ENCODE data around the gene FAM13A. TPM values are rescaled to one million over a fixed set of nuclear protein-coding genes. Genes with fewer than 3 reads are reported as not detected.

FAM13A gene
- total and polyA plus RNA-seq, 10 of the 15 experiments (the other 5 are each of a cell fraction or from before 2014, with no cell fraction given) = 0.05 to 1.8 (median 0.27) TPM; not detected in 1

- no peak for FAIRE-seq
- CTCF ChIA-PET = interaction anchor here (1.5 to 2.7 kb wide), 2 partner anchors 8 to 10 kb away, joined by 5 to 10 read pairs; no protein-coding TSS in a partner anchor
- in situ Hi-C loops (cut with MboI) = no loop called here
Measured at GRCh38 chr4:88780389-88780788, 276.6 kb downstream of the FAM13A start.

More at GRCh38 chr4:88780389-88780788, 276.6 kb downstream of the FAM13A start:
- Histone ChIP-seq H3K9ac (ENCODE audit: control insufficient read depth, insufficient read depth, low read length) (no peak overlapping the region), H3K4me3 (no peak overlapping the region), H3K9me3 (replicated peaks; ENCODE audit: control insufficient read depth, insufficient read depth, low read length) (no peaks in the 10 kb centered on the region), H3K79me2 (ENCODE audit: control insufficient read depth, insufficient read depth, low read length) (no peaks in the 10 kb centered on the region), H4K20me1 (ENCODE audit: control insufficient read depth, insufficient read depth) (no peaks in the 10 kb centered on the region), H3K4me2 (ENCODE audit: control insufficient read depth, insufficient read depth) (no peak overlapping the region), H3K27ac (ENCODE audit: control insufficient read depth, insufficient read depth) (no peak overlapping the region), H3K36me3 (ENCODE audit: control insufficient read depth in 2 of 2, insufficient read depth in 2 of 2, low read length in 1 of 2) (no peaks in the 10 kb centered on the region), H3K27me3 (replicated peaks in 1 of 2; ENCODE audit: control insufficient read depth in 2 of 2, insufficient read depth in 2 of 2, low read length in 1 of 2) (peaks cover 0 to 2% of the 10 kb centered on the region in 2 experiments; a peak in 1 of 4 replicates), H2AFZ (ENCODE audit: control insufficient read depth, low read depth, low read length) (no peak overlapping the region), H3K4me1 (ENCODE audit: control insufficient read depth, insufficient read depth, low read length) (no peaks in the 10 kb centered on the region)
- no peak for TF ChIP-seq BACH1 (IDR thresholded peaks at IDR 0.05; ENCODE audit: borderline replicate concordance)
- TF ChIP-seq HDAC6 (IDR thresholded peaks at IDR 0.05; ENCODE audit: unreplicated experiment) = no peak
- TF ChIP-seq LARP7 (IDR thresholded peaks at IDR 0.05) = no peak
- no peak for TF ChIP-seq BCL3 (IDR thresholded peaks at IDR 0.05; ENCODE audit: borderline replicate concordance, insufficient read depth, low read depth, low read length, poor library complexity, severe bottlenecking)
- TF ChIP-seq FOXM1 (IDR thresholded peaks at IDR 0.05; ENCODE audit: low read depth, low read length) = no peak
- no peak for TF ChIP-seq GABPA (IDR thresholded peaks at IDR 0.05; ENCODE audit: low read depth)
- no peak for TF ChIP-seq CHD2 (IDR thresholded peaks at IDR 0.05; ENCODE audit: borderline replicate concordance, low read depth, low read length)
- no peak for TF ChIP-seq EGR1 (IDR thresholded peaks at IDR 0.05; ENCODE audit: borderline replicate concordance in 1 of 2, low read depth in 2 of 2, low read length in 2 of 2)
- no peak for TF ChIP-seq SP1 (IDR thresholded peaks at IDR 0.05; ENCODE audit: low read depth, low read length)
- ChIA-PET SMC1A (ENCODE audit: uncharacterized antibody, unreplicated experiment) (interaction anchor here (1.6 kb wide), 1 partner anchor 10 kb away, joined by 6 read pairs; no protein-coding TSS in a partner anchor), POLR2A (no interaction called here), RAD21 (ENCODE audit: unreplicated experiment) (no interaction called here)
- ATAC-seq (no peak), DNase-seq (ENCODE audit: low read depth, low spot score) (no peak)
- 35% methylated on average over 1 of the region's 1 CpG for WGBS (ENCODE audit: insufficient coverage, insufficient replicate concordance, low lambda C conversion rate, missing lambda C conversion rate)
- no TSS peak for BruUV-seq (replicated peaks)
- intact Hi-C loops (cut with micrococcal nuclease; ENCODE audit: unreplicated experiment) = no loop called here

Measured in GM12878 (cell line).